Activated T-helper 2 cell treated with anti-CD3 and anti-CD28 coated beads, Interferon-gamma antibody, Interleukin-2, Interleukin-4, amounts not matched to agents 10 μg/mL and 5 μg/mL and 100 μg/mL, durations not matched to agents 14 hours and 24 hours and 36 hours (primary cell): ENCODE results near the gene COX10. TPM values are rescaled to one million over a fixed set of nuclear protein-coding genes. Genes with fewer than 3 reads are reported as not detected.
A peak's percentile ranks its signal among the peaks of the same experiment; 100 is the strongest.

Source experiments
- DNase-seq: peaks from one replicate; pipeline ENCODE4 v3.0.0; 2021; ENCODE audit warnings: low spot score
- H3K27ac Mint-ChIP-seq: one replicate; pipeline ENCODE4 v1.8.0; 2021; ENCODE audit warnings: mixed read lengths
- H3K27me3 Mint-ChIP-seq: one replicate; pipeline ENCODE4 v1.8.0; 2021; ENCODE audit warnings: low read depth, mixed read lengths
- H3K36me3 Mint-ChIP-seq: one replicate; pipeline ENCODE4 v1.8.0; 2021; ENCODE audit warnings: low read depth, mixed read lengths
- H3K4me1 Mint-ChIP-seq: one replicate; pipeline ENCODE4 v1.8.0; 2021; ENCODE audit warnings: low read depth, mixed read lengths
- H3K4me3 Mint-ChIP-seq: one replicate; pipeline ENCODE4 v1.8.0; 2021; ENCODE audit warnings: low read depth, mild to moderate bottlenecking, moderate library complexity, mixed read lengths
- H3K9me3 Mint-ChIP-seq: one replicate; pipeline ENCODE4 v1.8.0; 2021; ENCODE audit warnings: mixed read lengths
- intact Hi-C: fragments of 100-400 bp; cut with micrococcal nuclease; formaldehyde crosslinking; loops from one replicate; pipeline ENCODE4 v1.15.1; 2023
- total RNA-seq: library from RNA; stranded (reverse); gene quantifications from 2 replicates; pipeline ENCODE4 v1.2.3, GENCODE V29; 2022

Gene COX10
- total RNA-seq, 1 donor from 2014 or later = 24.9 TPM

DNA sequence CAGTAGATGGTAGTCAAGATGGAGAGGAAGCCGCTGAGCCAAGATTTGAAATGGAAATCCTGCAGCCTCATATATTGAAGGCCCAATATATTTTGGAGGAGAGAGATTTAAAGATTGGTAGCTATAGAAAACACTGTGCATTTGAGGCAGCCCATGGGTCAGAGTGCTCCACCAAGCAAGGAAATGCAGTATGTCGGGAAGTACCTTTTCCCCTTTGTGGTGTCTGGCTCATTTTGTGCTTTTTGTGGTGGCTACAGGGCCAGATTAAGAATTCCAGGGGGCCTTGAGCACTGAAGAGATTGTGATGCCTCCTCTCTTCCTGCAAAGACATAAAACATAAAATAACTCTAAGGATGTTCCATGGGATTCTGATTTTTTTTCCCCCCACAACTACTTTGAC is 127.8 kb downstream of the COX10 start:
- peaks cover 86% of the 10 kb centered on the region for H3K4me1 Mint-ChIP-seq
- intact Hi-C loops = loop anchor here (1.0 kb wide), 1 partner anchor 78 kb away; no protein-coding TSS in a partner anchor
- no peaks in the 10 kb centered on the region for H3K9me3 Mint-ChIP-seq
- no peaks in the 10 kb centered on the region for H3K27me3 Mint-ChIP-seq
- peak overlapping the region; percentile 79 for H3K27ac Mint-ChIP-seq
- H3K4me3 Mint-ChIP-seq = peak overlapping the region; percentile 46
- H3K36me3 Mint-ChIP-seq = peaks cover 44% of the 10 kb centered on the region
- DNase-seq = no peak

DNA sequence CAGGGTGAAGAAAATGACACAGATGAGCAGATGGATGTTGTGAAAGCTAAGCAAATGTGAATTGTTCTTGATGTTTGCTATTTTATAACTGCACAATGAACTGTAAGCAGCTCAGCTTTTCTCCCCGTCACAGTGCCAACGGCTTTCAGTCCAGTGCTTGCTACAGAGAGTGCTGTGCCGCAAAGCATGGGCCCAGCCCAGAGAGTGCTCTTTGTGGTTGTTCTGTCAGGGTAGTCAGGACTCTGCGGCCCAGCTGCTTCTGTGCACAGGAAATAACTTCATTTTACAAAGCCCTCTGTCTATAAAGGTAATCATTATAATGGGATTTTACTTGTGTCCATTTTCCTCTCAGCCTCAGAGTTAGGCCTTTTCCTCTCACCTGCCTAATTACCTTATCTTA is 128.3 kb downstream of the COX10 start:
- peak overlapping the region; percentile 79 for H3K27ac Mint-ChIP-seq
- peak overlapping the region; percentile 46 for H3K4me3 Mint-ChIP-seq
- intact Hi-C loops = loop anchor here (1.0 kb wide), 1 partner anchor 78 kb away; no protein-coding TSS in a partner anchor
- peaks cover 87% of the 10 kb centered on the region for H3K4me1 Mint-ChIP-seq
- H3K27me3 Mint-ChIP-seq = no peaks in the 10 kb centered on the region
- peak; percentile 42 for DNase-seq
- H3K36me3 Mint-ChIP-seq = peaks cover 43% of the 10 kb centered on the region
- no peaks in the 10 kb centered on the region for H3K9me3 Mint-ChIP-seq

GRCh38 chr17:14198013-14198412 is 128.7 kb downstream of the COX10 start:
- intact Hi-C loops = no loop called here
- Mint-ChIP-seq H3K4me1 (peaks cover 90% of the 10 kb centered on the region), H3K27me3 (no peaks in the 10 kb centered on the region), H3K27ac (no peak overlapping the region), H3K4me3 (peak overlapping the region; percentile 46), H3K36me3 (peaks cover 46% of the 10 kb centered on the region), H3K9me3 (no peaks in the 10 kb centered on the region)
- no peak for DNase-seq

GRCh38 chr17:14198575-14198974 is 129.3 kb downstream of the COX10 start:
- intact Hi-C loops = no loop called here
- H3K4me1 Mint-ChIP-seq = peaks cover 90% of the 10 kb centered on the region
- no peaks in the 10 kb centered on the region for H3K9me3 Mint-ChIP-seq
- H3K27ac Mint-ChIP-seq = no peak overlapping the region
- peaks cover 49% of the 10 kb centered on the region for H3K36me3 Mint-ChIP-seq
- no peaks in the 10 kb centered on the region for H3K27me3 Mint-ChIP-seq
- H3K4me3 Mint-ChIP-seq = peak overlapping the region; percentile 35
- DNase-seq = no peak

- DNase-seq = no peak
- H3K36me3 Mint-ChIP-seq = peaks cover 50% of the 10 kb centered on the region
- no peaks in the 10 kb centered on the region for H3K27me3 Mint-ChIP-seq
- peak overlapping the region; percentile 58 for H3K27ac Mint-ChIP-seq
- peaks cover 98% of the 10 kb centered on the region for H3K4me1 Mint-ChIP-seq
- H3K9me3 Mint-ChIP-seq = no peaks in the 10 kb centered on the region
- H3K4me3 Mint-ChIP-seq = no peak overlapping the region
- intact Hi-C loops = no loop called here
Measured at GRCh38 chr17:14199601-14200000, 130.3 kb downstream of the COX10 start.

DNA sequence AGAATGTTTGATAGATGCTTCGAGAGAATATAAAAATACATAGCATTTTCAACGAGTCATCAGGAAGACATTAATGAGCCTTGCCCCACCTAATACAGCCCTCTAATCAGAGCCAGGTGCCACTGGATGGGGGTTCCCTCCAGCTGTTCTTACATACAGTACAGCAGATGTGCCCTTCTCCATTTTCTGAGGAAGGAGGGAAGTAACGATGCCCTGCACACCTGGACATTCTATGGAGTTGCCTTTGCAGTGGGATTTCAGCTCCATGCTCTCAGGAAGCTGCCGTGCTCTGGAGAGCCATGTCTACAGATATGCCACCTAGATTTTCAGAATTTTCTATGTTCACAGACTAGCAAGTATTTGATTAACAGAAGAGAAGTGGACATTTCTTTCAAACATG is 131.1 kb downstream of the COX10 start:
- Mint-ChIP-seq H3K4me1 (peaks cover 99% of the 10 kb centered on the region), H3K27me3 (no peaks in the 10 kb centered on the region), H3K9me3 (no peaks in the 10 kb centered on the region), H3K4me3 (no peak overlapping the region), H3K27ac (peak overlapping the region; percentile 96), H3K36me3 (peaks cover 52% of the 10 kb centered on the region)
- intact Hi-C loops = loop anchor here (2.0 to 10.0 kb wide), 3 partner anchors 132 to 603 kb away; partner anchors contain the start of gene COX10
- no peak for DNase-seq

DNA sequence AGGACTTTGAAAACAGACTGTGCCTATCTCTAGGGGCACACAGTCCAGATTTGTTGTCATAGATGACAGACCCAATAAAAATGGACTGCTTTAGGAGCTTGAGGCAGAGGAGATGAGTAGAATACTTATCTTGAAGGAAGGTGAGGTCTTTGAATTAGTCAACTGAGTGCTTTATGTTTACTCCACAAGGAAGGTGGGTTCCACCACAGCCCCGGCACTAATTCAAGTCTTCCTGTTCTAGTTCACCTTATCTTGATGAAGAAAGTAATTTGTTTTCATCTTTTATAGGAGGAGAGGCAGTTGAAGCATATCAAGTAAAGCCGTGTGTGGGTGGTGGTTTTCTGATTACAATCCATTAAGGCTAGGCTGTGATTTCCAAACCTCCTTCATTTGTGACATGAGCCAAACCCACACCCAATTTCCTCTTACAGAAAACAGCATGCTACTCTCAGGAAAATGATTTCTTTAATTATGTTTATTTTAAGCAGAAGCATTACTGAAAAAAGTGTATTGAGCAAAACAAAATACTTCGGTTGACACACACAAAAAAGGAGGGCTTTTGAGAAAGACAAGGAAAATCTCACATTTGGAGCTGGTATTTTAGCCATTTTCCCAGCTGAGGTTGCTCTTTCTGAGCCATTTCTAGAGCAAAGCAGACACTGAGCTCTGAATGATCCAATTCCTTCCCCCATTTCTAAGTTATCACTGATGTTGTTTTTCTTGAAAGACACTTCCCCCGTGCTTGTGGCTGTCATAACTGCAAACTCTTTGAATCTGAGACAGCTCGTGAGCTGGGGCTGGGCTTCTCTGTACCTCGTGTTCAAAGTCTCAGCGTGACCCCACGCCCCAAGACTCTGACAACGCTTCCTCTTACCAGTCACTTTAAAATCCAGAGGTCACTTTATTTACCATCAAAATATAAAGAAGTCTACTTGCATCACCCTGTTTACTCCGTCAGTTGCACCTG is 132.0 kb downstream of the COX10 start:
- peak; percentile 71 for DNase-seq
- peaks cover 98% of the 10 kb centered on the region for H3K4me1 Mint-ChIP-seq
- intact Hi-C loops = loop anchor here (1.0 to 10.0 kb wide), 6 partner anchors 82 to 604 kb away; partner anchors contain the start of gene COX10
- H3K9me3 Mint-ChIP-seq = no peaks in the 10 kb centered on the region
- H3K27ac Mint-ChIP-seq = peak overlapping the region; percentile 96
- peak overlapping the region; percentile 55 for H3K4me3 Mint-ChIP-seq
- no peaks in the 10 kb centered on the region for H3K27me3 Mint-ChIP-seq
- peaks cover 48% of the 10 kb centered on the region for H3K36me3 Mint-ChIP-seq

DNA sequence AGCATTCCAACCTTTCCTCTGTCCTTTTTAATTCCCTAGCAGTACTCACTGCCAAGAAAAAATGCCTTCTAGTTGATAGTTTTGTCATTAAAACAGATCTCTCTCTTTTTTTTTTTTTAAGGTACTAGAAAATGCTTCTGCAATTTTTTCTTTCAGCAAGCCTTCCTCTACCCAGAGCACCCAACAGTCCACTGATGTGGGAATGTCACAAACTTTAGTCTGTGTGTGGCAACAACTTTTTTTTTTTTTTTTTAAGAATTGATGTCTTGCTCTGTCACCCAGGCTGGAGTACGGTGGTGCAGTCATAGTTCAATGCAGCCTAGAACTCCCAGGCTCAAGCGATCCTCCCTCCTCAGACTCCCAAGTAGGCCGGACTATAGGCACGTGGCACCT is 132.7 kb downstream of the COX10 start:
- Mint-ChIP-seq H3K36me3 (peaks cover 43% of the 10 kb centered on the region), H3K4me3 (peak overlapping the region; percentile 55), H3K4me1 (peaks cover 92% of the 10 kb centered on the region), H3K9me3 (no peaks in the 10 kb centered on the region), H3K27ac (peak overlapping the region; percentile 96), H3K27me3 (no peaks in the 10 kb centered on the region)
- intact Hi-C loops = loop anchor here (1.0 to 10.0 kb wide), 7 partner anchors 83 to 605 kb away; partner anchors contain the start of gene COX10
- no peak for DNase-seq

DNA sequence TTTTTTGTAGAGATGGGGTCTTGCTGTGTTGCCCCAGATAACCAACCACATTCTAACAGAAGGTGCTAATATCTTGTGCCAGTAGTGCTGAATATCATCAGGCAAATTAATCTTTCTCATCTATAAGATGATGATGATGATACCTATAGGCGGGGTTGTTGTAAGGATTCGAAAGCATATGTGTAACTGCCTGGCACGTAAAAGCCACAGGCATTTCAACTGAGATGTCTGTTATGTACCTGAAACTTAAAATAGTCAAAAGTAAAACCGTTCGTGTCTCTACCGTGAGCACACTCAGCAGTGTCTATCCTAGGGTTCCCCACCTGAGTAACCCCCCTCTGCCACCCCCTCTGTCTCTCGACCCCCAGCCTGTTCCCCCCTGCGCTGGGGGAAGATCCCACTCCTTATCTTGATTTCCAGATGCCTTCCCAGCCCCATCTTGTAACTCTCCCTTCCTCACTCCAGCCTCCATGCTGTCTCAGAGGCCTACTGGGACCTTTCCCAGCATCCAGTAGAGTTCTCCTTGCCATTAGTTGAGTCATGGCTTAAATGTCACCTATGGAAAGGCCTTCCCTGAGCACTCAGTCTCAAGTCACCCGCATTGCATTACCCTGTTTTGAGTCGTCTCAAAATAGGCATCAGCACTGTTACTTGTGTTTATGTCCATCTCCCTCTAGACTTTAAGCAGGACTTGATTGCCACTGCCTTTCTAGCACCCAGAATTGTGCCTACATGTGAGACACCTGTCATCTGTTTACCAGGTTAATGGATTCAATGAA is 133.3 kb downstream of the COX10 start:
- DNase-seq = no peak
- no peaks in the 10 kb centered on the region for H3K9me3 Mint-ChIP-seq
- H3K4me3 Mint-ChIP-seq = peak overlapping the region; percentile 60
- H3K4me1 Mint-ChIP-seq = peaks cover 86% of the 10 kb centered on the region
- H3K27ac Mint-ChIP-seq = peak overlapping the region; percentile 96
- no peaks in the 10 kb centered on the region for H3K27me3 Mint-ChIP-seq
- intact Hi-C loops = loop anchor here (2.0 to 10.0 kb wide), 3 partner anchors 134 to 605 kb away; no protein-coding TSS in a partner anchor
- H3K36me3 Mint-ChIP-seq = peaks cover 48% of the 10 kb centered on the region

DNA sequence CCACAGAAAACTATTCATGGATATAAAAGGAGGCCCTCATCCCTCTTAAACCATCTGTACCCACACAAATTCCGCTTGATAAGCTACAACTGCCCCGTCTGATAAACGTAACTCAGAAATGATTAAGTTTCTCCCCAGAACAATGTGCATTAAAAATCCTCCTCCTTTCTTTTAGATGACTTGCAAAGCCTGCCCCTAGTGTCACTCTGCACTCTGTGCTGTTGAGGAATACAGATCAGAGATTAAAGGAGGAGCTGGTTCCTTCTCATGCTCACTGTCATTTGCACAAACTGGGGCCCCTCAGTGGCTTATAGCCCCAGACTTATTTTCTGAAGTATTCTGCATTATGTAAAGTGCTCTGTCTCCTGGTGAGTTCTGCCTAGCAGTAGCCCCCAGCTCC is 134.1 kb downstream of the COX10 start:
- peaks cover 51% of the 10 kb centered on the region for H3K36me3 Mint-ChIP-seq
- H3K4me3 Mint-ChIP-seq = peak overlapping the region; percentile 35
- H3K27me3 Mint-ChIP-seq = no peaks in the 10 kb centered on the region
- no peaks in the 10 kb centered on the region for H3K9me3 Mint-ChIP-seq
- intact Hi-C loops = loop anchor here (2.0 to 10.0 kb wide), 3 partner anchors 133 to 606 kb away; no protein-coding TSS in a partner anchor
- peaks cover 80% of the 10 kb centered on the region for H3K4me1 Mint-ChIP-seq
- DNase-seq = peak; percentile 24
- H3K27ac Mint-ChIP-seq = peak overlapping the region; percentile 83

- H3K4me3 Mint-ChIP-seq = peak overlapping the region; percentile 37
- H3K4me1 Mint-ChIP-seq = peaks cover 79% of the 10 kb centered on the region
- no peak for DNase-seq
Measured at GRCh38 chr17:14204084-14204483, 134.8 kb downstream of the COX10 start.

GRCh38 chr17:14204546-14204945 is 135.2 kb downstream of the COX10 start:
- Mint-ChIP-seq H3K27me3 (no peaks in the 10 kb centered on the region), H3K27ac (peak overlapping the region; percentile 38), H3K36me3 (peaks cover 49% of the 10 kb centered on the region), H3K9me3 (no peaks in the 10 kb centered on the region), H3K4me3 (peak overlapping the region; percentile 37), H3K4me1 (peaks cover 77% of the 10 kb centered on the region)
- DNase-seq = no peak
- intact Hi-C loops = loop anchor here (5.0 to 10.0 kb wide), 2 partner anchors 220 to 607 kb away; no protein-coding TSS in a partner anchor

More at GRCh38 chr17:14204084-14204483, 134.8 kb downstream of the COX10 start:
- H3K27ac Mint-ChIP-seq = peak overlapping the region; percentile 38
- intact Hi-C loops = loop anchor here (5.0 to 10.0 kb wide), 2 partner anchors 221 to 607 kb away; no protein-coding TSS in a partner anchor
- peaks cover 49% of the 10 kb centered on the region for H3K36me3 Mint-ChIP-seq
- no peaks in the 10 kb centered on the region for H3K9me3 Mint-ChIP-seq
- H3K27me3 Mint-ChIP-seq = no peaks in the 10 kb centered on the region
